ENCODE results near the gene BLOC1S5.
"Not testable (repeated sequence)": the region's sequence is repeated elsewhere in the genome, so short reads cannot be mapped to it uniquely, and the experiment has no call there.

The BLOC1S5 gene

DNA sequence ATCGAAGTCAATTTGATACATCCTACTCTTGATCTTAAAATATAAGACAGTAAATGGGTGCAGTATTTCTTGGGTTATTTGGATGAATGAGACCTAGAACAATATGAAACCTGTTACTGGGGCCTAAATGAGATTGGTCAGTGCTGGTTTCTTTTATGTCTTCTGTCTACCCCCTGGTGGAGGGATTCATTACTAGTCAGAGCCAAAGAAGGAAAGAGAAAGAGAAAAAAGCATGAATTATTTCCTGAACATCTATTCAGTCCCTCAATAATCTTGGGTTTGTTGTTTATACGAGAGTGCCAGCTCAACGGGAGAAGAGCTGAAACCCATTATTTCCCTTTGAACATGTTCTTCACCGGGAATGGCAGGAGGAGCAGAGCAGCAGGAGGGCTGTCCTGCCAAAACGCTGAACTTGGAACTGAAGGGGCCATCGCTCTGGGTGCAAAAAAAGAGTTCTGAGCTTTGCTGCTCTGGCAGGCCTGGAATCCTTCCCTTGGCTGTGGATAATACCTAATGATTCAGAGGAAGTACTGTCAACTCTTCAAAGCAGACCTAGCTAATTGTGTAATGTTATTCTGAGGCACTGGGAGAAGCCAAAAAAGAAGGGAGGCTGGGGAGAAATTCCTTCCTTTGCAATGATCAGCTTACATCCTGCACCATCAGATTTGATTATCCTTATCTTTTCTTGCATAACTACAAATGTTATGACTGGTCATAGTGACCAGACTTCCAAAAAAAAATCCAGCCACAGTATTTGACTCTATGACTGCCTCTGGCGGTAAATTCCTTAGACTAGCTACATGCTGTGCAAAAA is 72.0 kb downstream of the BLOC1S5 start:
- no peak for FAIRE-seq

DNA sequence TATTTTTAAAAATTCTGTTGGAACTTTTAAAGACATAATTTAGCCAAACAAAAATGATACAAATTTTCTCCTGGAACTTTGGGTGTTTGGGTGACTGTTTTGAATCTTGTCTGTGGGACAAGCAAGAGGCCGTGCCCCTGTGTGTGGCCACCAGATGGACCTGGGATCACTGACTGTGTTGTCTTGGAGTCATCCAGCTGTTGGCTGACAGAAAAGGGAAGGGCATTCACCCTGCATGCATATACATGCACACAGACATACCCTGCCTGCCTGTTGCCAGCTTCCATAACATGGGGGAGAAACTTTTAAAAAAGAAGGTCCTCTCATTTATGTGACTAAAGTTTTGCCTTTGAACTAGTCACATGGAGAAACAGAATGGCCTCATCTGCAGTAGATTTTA is 72.7 kb downstream of the BLOC1S5 start:
- FAIRE-seq: no peak

DNA sequence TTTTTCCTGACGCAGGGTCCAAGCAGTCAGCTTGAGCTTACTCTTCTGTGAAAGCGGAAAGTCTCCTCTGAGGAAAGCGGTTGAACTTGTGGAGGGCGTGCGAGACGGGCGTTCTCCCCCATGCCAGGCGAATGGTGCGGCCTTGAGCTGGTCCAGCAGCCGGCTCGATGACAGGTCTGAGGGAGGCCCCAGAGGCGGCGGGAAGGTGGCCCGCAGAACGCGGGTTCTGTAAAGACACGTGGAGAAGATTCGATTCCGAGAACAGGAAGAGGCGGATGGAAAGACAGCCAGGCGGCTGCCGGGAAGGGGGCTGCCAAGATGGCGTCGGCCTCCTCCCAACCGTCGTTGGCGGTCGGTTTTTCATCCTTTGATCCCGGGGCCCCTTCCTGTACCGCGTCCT is 78.0 kb downstream of the BLOC1S5 start:
- no peak for FAIRE-seq

DNA sequence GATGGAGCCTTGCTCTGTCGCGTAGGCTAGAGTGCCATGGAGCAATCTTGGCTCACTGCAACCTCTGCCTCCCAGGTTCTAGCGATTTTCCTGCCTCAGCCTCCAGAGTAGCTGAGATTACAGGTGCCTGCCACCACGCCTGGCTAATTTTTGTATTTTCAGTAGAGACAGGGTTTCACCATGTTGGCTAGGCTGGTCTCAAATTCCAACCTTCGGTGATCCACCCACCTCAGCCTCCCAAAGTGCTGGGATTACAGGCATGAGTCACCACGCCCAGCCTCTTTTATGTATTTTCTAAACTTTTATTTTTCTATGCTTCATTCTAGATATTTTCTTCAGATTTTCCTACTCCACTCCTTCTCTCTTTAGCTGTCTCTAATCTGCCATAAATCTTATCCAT is 80.2 kb downstream of the BLOC1S5 start:
- FAIRE-seq: not testable (repeated sequence)

DNA sequence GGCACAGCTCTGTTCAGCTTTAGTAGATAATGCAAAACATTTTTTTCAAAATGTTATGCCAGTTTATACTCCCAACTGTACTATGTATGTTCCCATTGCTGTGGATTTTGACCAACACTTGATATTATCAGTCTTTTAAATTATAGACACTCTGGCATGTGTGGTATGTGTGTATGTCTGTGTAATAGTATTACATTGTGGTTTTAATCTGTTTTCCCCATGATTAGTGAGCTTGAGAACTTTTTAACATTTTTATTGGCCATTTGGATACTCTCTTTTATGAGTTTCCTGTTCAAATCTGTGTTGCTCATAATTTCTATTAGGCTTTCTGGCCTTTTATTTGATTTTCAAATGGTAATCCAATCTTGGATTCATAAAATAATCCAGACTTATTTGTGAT is 84.4 kb downstream of the BLOC1S5 start:
- FAIRE-seq: no peak

DNA sequence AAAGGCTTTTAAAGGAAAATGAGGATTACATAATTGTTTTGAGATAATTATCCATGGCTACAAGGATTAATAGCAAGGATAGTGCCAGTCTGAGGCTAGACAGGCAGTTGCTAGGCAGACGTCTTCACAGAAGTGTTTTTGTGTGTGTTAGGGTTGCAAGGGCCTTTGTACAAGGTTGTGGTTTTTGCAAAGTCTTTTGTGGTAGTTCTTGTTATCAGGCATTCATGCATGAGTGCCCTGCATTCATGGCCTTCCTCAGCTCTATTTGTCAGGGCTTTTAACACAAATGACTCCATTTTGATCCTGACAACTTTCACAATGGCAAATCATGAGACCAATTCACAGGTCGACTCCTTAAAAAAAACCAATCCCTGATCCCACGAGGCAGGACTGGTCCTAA is 85.5 kb downstream of the BLOC1S5 start:
- FAIRE-seq: no peak

DNA sequence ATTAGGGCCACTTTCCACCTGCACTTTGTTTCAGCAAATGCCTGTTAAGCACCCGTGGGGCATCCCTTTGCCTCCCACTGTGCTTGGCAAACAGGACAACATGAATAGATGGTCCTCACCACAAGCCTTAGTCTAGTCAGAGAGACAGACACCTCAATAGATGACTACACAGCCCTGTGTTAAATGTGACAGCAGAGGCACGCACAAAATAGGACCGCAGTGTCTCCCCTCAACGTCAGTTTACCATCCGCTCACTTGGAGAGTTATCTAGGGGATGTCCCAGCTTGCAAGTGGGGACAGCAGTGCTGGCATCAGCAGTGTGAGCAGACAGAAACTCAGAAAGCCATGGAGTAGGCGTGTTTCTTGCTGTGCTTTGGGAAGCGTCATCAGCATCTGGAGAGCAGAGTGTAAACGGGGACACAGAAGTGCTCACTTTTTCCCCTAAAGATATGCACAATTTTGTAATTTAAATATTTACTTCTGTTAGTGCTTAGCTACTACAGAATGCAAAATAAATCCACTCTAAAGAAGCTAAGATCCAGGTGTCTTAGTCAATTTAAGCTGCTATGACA is 87.6 kb downstream of the BLOC1S5 start:
- FAIRE-seq: no peak

DNA sequence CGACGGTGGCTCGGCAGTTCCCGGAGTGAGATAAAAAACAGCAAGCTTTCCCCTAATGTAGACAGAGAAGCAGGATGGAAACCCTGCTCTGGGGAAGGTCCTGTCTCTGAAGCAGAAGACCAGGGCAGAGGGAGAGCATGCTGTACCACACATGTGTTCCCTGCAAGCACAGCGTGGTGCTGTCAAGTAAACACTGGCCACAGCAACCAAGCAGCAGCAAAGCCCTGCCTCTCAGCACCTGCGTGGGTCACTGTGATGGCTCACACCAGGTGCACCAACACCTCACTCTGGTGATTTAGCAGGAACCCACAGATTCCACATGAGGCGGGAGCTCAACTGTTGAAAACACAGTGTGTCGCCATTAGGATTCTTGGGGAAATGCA is 88.4 kb downstream of the BLOC1S5 start:
- FAIRE-seq: no peak

DNA sequence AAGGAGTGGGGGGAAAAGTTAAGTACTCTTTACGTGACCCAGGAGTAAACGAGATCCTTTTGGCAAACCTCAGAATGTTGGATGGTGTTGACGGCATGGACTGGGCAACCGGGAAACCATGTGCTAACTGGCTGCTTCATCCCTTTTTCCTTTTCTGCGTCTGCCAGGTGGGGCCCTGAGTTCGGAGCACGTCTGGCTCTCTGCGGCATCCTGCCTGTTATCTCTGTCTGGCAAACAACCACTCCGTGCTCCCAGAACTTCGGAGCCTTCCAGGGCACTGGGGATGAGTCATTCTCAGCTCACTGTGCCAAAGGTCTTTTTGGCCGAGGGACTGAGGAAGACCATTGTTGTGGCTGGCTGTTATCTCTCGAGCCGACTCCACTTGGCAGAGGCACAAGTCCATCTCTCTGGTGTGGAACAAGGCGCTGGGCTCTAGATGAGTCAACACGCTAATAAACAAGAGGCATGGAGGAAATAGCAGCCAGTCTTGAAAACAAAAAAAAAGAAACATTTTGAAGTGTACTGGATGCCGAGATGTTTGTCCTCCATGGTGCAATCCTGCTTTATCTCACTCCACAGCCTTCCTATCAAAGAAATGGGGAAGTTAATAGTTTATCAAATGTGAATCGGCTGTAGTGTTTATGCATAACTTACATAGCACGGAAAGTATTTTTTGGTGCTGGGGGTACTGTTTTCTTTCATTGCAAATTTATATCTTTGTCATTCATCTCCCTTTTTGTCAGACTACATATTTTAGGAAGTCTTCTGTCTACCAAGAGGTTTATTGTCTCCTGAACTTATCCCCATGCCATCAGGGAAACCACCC is 89.0 kb downstream of the BLOC1S5 start:
- FAIRE-seq: no peak

DNA sequence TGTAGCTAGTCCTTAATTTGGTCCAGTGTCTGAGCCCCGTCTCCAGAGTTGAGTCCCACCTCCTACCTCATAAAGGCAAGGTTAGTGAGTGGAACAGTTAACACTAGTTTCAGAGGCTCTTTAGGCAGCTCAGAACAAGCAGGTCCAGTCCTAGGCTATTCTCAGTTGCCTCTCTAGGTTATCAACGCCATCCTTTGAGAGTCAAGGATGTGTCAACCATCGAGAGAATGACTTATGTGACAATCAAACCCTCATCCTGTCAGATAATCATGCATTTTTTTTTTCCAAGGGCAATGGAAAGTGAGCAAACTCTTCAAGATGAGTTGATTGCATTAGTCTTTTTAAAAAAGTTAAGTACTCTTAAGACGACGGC is 89.6 kb downstream of the BLOC1S5 start:
- no peak for FAIRE-seq

DNA sequence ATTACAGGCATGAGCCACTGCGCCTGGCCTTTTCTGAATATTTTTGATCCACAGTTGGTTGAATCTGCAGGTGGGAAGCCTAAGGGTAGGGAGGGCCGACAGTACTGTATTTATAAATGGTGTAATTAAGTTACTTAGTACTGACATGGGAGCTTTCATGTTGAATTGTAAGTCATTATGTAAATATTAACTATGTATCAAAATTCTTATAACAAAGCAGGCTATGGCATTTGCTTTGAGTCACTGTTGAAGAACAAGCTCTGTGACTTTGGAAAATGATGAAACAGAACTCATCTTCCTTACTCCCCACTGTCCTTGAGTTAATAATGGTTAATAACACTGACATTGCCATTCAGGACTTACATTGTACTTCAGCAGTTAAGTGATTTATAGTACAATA is 90.6 kb downstream of the BLOC1S5 start:
- no peak for FAIRE-seq

DNA sequence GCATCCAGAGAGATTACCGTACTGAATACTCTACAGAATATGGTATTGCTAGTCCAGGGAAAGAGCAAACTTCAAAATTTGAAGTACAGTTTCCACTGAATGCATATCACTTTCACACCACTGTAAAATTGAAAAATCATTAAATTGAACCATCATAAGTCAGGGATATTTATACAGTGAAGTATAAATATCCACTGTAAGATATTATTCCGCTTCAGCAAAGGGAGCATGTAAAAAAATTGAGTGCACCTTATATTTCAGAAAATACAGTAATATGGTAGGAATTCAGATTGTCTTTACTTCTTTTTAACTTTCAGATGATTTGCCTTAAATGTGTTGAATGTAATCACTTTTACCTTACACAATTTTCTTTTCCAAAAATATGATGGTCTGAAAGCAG is 92.7 kb downstream of the BLOC1S5 start:
- no peak for FAIRE-seq

DNA sequence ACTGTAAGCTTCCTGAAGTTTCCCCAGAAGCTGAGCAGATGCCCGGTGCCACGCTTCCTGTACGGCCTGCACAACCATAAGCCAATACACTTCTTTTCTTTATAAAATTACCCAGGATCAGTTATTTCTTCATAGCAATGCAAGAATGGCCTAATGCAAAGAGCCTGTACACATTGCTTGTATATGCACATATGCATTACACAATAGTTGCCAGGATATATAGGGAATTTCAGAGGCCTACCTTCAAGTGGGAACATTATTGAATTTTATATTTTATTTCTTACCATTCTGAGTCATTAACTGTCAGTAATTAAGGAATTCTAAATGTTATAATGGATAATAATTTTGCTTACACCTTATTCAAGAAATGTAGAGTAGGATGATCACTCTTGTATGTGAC is 93.6 kb downstream of the BLOC1S5 start:
- no peak for FAIRE-seq

Measured in TTC549 (cell line).